Measurements from ENCODE around the gene KRTAP12-4. TPM values are rescaled to one million over a fixed set of nuclear protein-coding genes. Genes with fewer than 3 reads are reported as not detected.
"Not testable (repeated sequence)": the region's sequence is repeated elsewhere in the genome, so short reads cannot be mapped to it uniquely, and the experiment has no call there.

KRTAP12-4 gene
- total RNA-seq, 1 donor from 2014 or later: not detected

DNA sequence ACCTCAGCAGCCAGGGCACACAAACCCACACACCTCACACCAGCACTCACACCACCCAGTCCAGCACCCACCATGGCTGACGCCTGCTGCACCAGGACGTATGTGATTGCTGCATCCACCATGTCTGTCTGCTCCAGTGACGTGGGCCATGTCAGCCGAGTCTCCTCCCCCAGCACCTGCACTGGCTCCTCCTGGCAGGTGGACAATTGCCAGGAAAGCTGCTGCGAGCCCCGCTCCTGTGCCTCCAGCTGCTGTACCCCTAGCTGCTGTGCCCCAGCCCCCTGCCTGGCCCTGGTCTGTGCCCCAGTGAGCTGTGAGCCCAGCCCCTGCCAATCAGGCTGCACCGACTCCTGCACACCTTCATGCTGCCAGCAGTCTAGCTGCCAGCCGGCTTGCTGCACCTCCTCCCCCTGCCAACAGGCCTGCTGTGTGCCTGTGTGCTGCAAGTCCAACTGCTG lies 42.4 kb downstream of the KRTAP12-4 start, which contains the start of gene KRTAP10-8:
KRTAP10-8 (plus strand) TSS at position 51 of the 458 bp plus-strand sequence; CDS start at position 73, 22 bp downstream.
- Mint-ChIP-seq H3K36me3 (ENCODE audit: low read depth) (peaks cover 12% of the 10 kb centered on the region), H3K27me3 (ENCODE audit: low read depth) (peaks cover 10% of the 10 kb centered on the region), H3K9me3 (peaks cover 14% of the 10 kb centered on the region), H3K27ac (ENCODE audit: unreplicated experiment) (no peak within 1 kb of the TSS), H3K4me3 (no peak within 1 kb of the TSS), H3K4me1 (no peaks in the 10 kb centered on the region)
- TF ChIP-seq, protein P1, sequence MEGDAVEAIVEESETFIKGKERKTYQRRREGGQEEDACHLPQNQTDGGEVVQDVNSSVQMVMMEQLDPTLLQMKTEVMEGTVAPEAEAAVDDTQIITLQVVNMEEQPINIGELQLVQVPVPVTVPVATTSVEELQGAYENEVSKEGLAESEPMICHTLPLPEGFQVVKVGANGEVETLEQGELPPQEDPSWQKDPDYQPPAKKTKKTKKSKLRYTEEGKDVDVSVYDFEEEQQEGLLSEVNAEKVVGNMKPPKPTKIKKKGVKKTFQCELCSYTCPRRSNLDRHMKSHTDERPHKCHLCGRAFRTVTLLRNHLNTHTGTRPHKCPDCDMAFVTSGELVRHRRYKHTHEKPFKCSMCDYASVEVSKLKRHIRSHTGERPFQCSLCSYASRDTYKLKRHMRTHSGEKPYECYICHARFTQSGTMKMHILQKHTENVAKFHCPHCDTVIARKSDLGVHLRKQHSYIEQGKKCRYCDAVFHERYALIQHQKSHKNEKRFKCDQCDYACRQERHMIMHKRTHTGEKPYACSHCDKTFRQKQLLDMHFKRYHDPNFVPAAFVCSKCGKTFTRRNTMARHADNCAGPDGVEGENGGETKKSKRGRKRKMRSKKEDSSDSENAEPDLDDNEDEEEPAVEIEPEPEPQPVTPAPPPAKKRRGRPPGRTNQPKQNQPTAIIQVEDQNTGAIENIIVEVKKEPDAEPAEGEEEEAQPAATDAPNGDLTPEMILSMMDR (conservative IDR thresholded peaks at IDR 0.05): no peak
- no peak for DNase-seq (ENCODE audit: low read depth, low spot score)

DNA sequence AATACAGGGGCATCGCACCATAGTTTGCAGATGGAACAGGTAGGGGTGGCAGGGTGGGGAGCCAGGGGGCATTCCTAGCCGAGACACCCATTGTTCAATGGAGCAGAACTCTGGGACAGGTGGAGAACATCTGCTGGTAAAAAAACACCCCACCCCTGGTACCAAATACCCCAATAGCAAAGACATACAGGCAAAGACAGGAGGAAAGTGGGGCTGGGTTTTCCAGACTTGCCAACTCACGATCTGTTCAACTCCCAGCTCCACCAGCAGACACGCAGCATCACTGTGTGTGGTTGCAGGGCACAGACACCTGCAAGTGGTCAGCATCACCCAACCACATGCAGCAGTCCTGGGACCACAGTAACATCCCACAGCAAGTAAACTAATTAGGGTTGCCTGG lies 42.9 kb downstream of the KRTAP12-4 start:
- H3K4me1 Mint-ChIP-seq: no peaks in the 10 kb centered on the region
- no peak overlapping the region for H3K4me3 Mint-ChIP-seq
- no peak for DNase-seq (ENCODE audit: low read depth, low spot score)
- H3K36me3 Mint-ChIP-seq (ENCODE audit: low read depth): peaks cover 12% of the 10 kb centered on the region
- peaks cover 12% of the 10 kb centered on the region for H3K27me3 Mint-ChIP-seq (ENCODE audit: low read depth)
- no peak overlapping the region for H3K27ac Mint-ChIP-seq (ENCODE audit: unreplicated experiment)
- TF ChIP-seq, protein P1 (conservative IDR thresholded peaks at IDR 0.05): no peak
- H3K9me3 Mint-ChIP-seq: peaks cover 15% of the 10 kb centered on the region

DNA sequence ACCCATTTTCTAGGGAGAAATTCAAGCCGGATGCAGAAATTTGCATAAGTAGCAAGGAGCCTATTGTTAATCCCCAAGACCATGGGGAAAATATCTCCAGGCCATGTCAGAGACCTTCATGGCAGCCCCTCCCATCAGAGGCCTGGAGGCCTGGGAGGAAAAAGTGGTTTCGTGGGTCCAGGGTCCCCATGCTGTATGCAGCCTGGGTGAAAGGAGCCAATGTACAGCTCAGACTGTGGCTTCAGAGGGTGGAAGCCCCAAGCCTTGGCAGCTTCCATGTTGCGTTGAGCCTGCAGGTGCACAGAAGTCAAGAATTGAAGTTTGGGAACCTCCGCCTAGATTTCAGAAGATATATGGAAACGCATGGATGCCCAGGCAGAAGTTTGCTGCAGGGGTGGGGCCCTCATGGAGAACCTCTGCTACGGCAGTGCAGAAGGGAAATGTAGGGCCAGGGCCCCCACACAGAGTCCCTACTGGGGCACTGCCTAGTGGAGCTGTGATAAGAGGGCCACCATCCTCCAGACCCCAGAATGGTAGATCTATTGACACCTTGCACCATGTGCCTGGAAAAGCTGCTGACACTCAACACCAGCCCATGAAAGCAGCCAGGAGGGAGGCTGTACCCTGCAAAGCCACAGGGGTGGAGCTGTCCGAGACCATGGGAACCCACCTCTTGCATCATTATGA lies 44.2 kb downstream of the KRTAP12-4 start:
- H3K36me3 Mint-ChIP-seq (ENCODE audit: low read depth): peaks cover 12% of the 10 kb centered on the region
- not testable (repeated sequence) for H3K4me3 Mint-ChIP-seq; H3K27ac Mint-ChIP-seq (ENCODE audit: unreplicated experiment); H3K4me1 Mint-ChIP-seq; DNase-seq (ENCODE audit: low read depth, low spot score)
- H3K9me3 Mint-ChIP-seq: peaks cover 17% of the 10 kb centered on the region
- H3K27me3 Mint-ChIP-seq (ENCODE audit: low read depth): peaks cover 20% of the 10 kb centered on the region

DNA sequence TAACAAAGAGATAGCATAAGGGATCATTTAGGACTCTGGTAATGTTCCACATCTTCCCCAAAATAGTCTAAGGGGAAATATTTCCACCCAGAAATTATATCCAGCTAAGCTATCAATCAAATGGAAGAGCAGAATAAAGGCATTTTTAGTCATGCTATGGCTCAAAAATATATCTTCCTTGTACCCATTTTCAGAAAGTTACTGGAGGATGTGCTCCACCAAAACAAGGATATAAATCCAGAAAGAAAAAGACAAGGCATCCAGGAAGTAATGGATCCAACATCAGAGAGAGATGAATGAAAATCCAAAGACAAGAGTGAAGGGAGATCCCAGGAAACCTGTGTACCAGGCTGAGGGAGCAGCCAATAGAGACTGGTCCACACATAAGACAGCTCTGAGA lies 45.3 kb downstream of the KRTAP12-4 start:
- H3K4me1 Mint-ChIP-seq: no peaks in the 10 kb centered on the region
- H3K9me3 Mint-ChIP-seq: peaks cover 25% of the 10 kb centered on the region
- H3K4me3 Mint-ChIP-seq: no peak overlapping the region
- peaks cover 30% of the 10 kb centered on the region for H3K27me3 Mint-ChIP-seq (ENCODE audit: low read depth)
- H3K36me3 Mint-ChIP-seq (ENCODE audit: low read depth): peaks cover 12% of the 10 kb centered on the region
- TF ChIP-seq, protein P1 (conservative IDR thresholded peaks at IDR 0.05): no peak
- no peak overlapping the region for H3K27ac Mint-ChIP-seq (ENCODE audit: unreplicated experiment)
- DNase-seq (ENCODE audit: low read depth, low spot score): no peak

DNA sequence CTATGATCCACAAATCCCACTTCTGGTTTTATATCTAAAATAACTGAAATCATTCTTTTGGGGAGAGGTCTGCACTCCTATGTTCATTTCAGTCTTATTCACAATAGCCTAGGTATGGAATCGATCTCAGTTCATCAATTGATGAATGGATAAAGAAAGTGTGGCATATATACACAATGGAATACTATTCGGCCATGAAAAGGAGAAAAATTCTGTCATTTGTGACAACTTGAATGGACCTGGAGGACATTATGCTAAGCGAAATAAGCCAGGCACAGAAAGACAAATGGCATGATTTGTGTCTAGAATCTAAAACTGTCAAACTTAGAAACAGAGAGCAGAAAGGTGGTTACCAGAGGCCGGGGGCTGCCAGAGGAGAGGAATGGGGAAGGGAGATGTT lies 48.0 kb downstream of the KRTAP12-4 start:
- H3K27ac Mint-ChIP-seq (ENCODE audit: unreplicated experiment): no peak overlapping the region
- H3K36me3 Mint-ChIP-seq (ENCODE audit: low read depth): peaks cover 12% of the 10 kb centered on the region
- H3K27me3 Mint-ChIP-seq (ENCODE audit: low read depth): peaks cover 33% of the 10 kb centered on the region
- DNase-seq (ENCODE audit: low read depth, low spot score): no peak
- peaks cover 25% of the 10 kb centered on the region for H3K9me3 Mint-ChIP-seq
- no peaks in the 10 kb centered on the region for H3K4me1 Mint-ChIP-seq
- TF ChIP-seq, protein P1 (conservative IDR thresholded peaks at IDR 0.05): no peak
- H3K4me3 Mint-ChIP-seq: no peak overlapping the region

Other genes starting within 250 kb of the KRTAP12-4 start
- 9.6 and 10.1 TPM in 2 replicates for gene LRRC3, start 199.1 kb downstream of the KRTAP12-4 start, total RNA-seq
- gene KRTAP10-1, start 114.5 kb downstream of the KRTAP12-4 start, total RNA-seq: not detected in 2 replicates
- not detected in 2 replicates for gene KRTAP10-2, start 103.2 kb downstream of the KRTAP12-4 start, total RNA-seq
- not detected in 2 replicates for gene KRTAP10-3, start 95.9 kb downstream of the KRTAP12-4 start, total RNA-seq
- not detected in 2 replicates for gene KRTAP10-4, start 80.9 kb downstream of the KRTAP12-4 start, total RNA-seq
- gene KRTAP10-5, start 74.1 kb downstream of the KRTAP12-4 start, total RNA-seq: not detected in 2 replicates
- not detected in 2 replicates for gene KRTAP10-6, start 62.2 kb downstream of the KRTAP12-4 start, total RNA-seq
- gene KRTAP10-7, start 54.1 kb downstream of the KRTAP12-4 start, total RNA-seq: not detected in 2 replicates
- gene KRTAP10-8, start 42.6 kb downstream of the KRTAP12-4 start, total RNA-seq: not detected in 2 replicates
- not detected in 2 replicates for gene KRTAP10-9, start 27.6 kb downstream of the KRTAP12-4 start, total RNA-seq
- not detected in 2 replicates for gene KRTAP10-10, start 17.3 kb downstream of the KRTAP12-4 start, total RNA-seq
- gene KRTAP10-11, start 8.2 kb downstream of the KRTAP12-4 start, total RNA-seq: not detected in 2 replicates
- gene KRTAP12-3, start 3.3 kb upstream of the KRTAP12-4 start, total RNA-seq: not detected in 2 replicates
- not detected in 2 replicates for gene KRTAP12-2, start 12.3 kb upstream of the KRTAP12-4 start, total RNA-seq
- not detected in 2 replicates for gene KRTAP12-1, start 27.5 kb upstream of the KRTAP12-4 start, total RNA-seq
- not detected in 2 replicates for gene KRTAP10-12, start 42.5 kb upstream of the KRTAP12-4 start, total RNA-seq
- not detected in 2 replicates for gene TSPEAR, start 56.9 kb upstream of the KRTAP12-4 start, total RNA-seq
- 108 and 111 TPM in 2 replicates for gene UBE2G2, start 147.2 kb upstream of the KRTAP12-4 start, total RNA-seq
- gene SUMO3, start 163.4 kb upstream of the KRTAP12-4 start, total RNA-seq: 92.1 and 97.7 TPM in 2 replicates
- 164 and 169 TPM in 2 replicates for gene PTTG1IP, start 219.0 kb upstream of the KRTAP12-4 start, total RNA-seq

All from neural crest cell (in vitro differentiated cells).